Esophagus (tissue), 2 donors: ENCODE data around the gene GLT8D1. TPM values are rescaled to one million over a fixed set of nuclear protein-coding genes. Genes with fewer than 3 reads are reported as not detected.

Experiments used
- H3K27ac ChIP-seq, 2 donors: one replicate each; pipeline ENCODE4 v1.5.1; 2013; ENCODE audit warnings: low read depth in 2 of 2, mild to moderate bottlenecking in 2 of 2, inconsistent platforms in 1 of 2, low read length in 1 of 2, moderate library complexity in 1 of 2
- H3K27me3 ChIP-seq, 2 donors: one replicate each; pipeline ENCODE4 v1.6.1; 2013; ENCODE audit warnings: low read length in 2 of 2, control low read depth in 1 of 2, mild to moderate bottlenecking in 1 of 2; ENCODE audit not compliant: insufficient read depth in 2 of 2, control insufficient read depth in 1 of 2
- H3K36me3 ChIP-seq, 2 donors: one replicate each; pipeline ENCODE4 v1.6.1; 2013; ENCODE audit warnings: low read length in 1 of 2; ENCODE audit not compliant: control insufficient read depth in 2 of 2, insufficient read depth in 2 of 2
- H3K4me1 ChIP-seq, 2 donors: one replicate each; pipeline ENCODE4 v1.6.1; 2013; ENCODE audit warnings: low read length in 1 of 2; ENCODE audit not compliant: control insufficient read depth in 2 of 2, insufficient read depth in 2 of 2
- H3K4me3 ChIP-seq, 2 donors: one replicate each; pipeline ENCODE4 v1.5.1; 2013; ENCODE audit warnings: low read length in 2 of 2, mild to moderate bottlenecking in 2 of 2, low read depth in 1 of 2, moderate library complexity in 1 of 2
- H3K9me3 ChIP-seq, 2 donors: one replicate each; pipeline ENCODE4 v1.6.1; 2013; ENCODE audit warnings: mild to moderate bottlenecking in 2 of 2, low read depth in 1 of 2, low read length in 1 of 2, moderate library complexity in 1 of 2; ENCODE audit not compliant: control insufficient read depth in 2 of 2, insufficient read depth in 1 of 2
- WGBS, 2 donors: extraction: QIAGEN DNeasy Blood & Tissue Kit; methylation state at CpG; one replicate each; pipeline ENCODE4 v1.1.7; 2013; 5-methylcytosine and 5-hydroxymethylcytosine counted together
- polyA plus RNA-seq, 2 donors: library from polyadenylated mRNA; stranded (reverse); fragments of 200-250 nt; gene quantifications; one replicate each; pipeline ENCODE4 v1.2.3, GENCODE V29; 2013
- donor health status: healthy with polysubstance abuse.
- donor health status: Bipolar disorder and iron deficiency.

Gene GLT8D1, protein sequence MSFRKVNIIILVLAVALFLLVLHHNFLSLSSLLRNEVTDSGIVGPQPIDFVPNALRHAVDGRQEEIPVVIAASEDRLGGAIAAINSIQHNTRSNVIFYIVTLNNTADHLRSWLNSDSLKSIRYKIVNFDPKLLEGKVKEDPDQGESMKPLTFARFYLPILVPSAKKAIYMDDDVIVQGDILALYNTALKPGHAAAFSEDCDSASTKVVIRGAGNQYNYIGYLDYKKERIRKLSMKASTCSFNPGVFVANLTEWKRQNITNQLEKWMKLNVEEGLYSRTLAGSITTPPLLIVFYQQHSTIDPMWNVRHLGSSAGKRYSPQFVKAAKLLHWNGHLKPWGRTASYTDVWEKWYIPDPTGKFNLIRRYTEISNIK
- polyA plus RNA-seq: 10 to 100 TPM; 16.7 to 19.8 TPM

DNA sequence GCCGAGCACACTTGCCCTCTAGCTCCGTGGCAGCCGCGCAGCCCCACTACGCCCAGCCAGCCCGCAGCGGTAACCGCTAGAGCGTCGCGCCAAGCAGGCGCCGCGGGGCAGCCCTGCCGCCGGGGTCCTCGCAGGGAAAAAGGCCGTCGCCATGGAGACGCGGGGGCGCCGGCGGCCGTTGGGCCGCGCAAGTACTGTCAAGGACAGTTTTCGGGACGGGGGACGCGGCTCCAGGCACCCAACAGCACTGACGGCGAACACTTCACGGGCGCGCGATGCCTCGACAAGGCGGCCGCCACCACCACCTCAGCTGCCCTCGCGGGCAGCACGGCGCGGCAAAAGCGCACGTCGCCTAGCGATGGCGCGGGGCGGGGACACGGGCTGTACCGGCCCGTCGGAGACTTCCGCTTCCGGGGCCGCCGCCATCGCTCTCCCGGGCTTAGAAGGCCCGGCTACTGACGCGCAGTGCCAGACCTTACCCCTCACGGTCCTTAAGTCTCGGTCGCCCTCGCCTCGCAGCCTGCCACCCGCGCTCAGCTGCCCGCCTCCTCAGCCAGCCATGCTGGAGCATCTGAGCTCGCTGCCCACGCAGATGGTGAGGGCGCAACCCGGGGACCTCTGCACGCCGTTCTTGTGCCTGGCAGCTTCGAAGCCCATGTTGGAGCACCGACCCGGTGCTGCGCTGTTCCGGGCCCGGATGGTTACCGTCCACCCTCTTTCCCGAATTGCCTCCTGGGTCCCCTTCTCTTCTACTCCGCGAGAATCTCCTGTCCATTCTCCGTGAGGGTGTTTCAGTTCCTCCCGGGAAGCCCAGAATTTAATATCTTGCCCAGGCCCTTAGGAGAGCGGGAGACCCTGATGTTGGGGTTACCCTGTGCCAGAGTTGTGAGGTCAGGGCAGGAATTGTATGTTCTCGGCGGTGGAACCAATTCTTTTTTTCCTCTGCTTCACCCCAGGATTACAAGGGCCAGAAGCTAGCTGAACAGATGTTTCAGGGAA, at the start of gene GLT8D1, which contains the start of gene SPCS1:
TSS of gene GLT8D1 (minus strand) at position 104 of the 999 bp plus-strand sequence. CDS start 5,331 bp downstream, outside the sequence.
TSS of gene SPCS1 (plus strand) at position 419 of the 999 bp plus-strand sequence. CDS start at position 560, 141 bp downstream.
- Histone ChIP-seq H3K27ac (peak within 1 kb of the TSS; percentile 96 to 97), H3K27me3 (no peaks in the 10 kb centered on the region), H3K4me3 (peak within 1 kb of the TSS; percentile 94 to 100), H3K9me3 (no peaks in the 10 kb centered on the region), H3K4me1 (peaks cover 0 to 7% of the 10 kb centered on the region in 2 donors), H3K36me3 (no peaks in the 10 kb centered on the region)
- 0% methylated on average over 75 to 94 of the region's 94 CpGs for WGBS, 2 donors

DNA sequence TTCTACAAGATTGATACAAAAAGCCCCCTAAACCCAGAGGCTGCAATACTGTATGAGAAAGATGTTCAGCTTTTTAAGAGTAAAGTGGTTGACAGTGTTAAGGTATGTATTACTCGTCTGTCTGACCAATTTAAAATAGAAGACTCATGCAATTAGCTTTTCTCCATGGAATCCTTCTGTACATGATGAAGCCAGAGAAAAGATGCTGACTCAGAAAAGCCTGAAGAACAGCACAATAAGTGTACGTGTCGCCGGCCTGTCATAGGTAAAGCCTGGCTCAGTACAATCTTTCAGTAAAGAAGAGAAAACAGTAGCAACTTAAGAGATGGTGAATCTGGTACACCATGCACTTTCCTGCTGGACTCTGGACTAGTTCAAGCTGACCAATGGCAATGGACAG, 48.8 kb upstream of the GLT8D1 start:
- Histone ChIP-seq H3K36me3 (peaks cover 7 to 13% of the 10 kb centered on the region in 2 donors), H3K4me3 (no peak overlapping the region), H3K27me3 (no peaks in the 10 kb centered on the region), H3K27ac (no peak overlapping the region), H3K4me1 (no peaks in the 10 kb centered on the region), H3K9me3 (no peaks in the 10 kb centered on the region)
- 92 to 93% methylated on average over 4 of the region's 4 CpGs for WGBS, 2 donors

DNA sequence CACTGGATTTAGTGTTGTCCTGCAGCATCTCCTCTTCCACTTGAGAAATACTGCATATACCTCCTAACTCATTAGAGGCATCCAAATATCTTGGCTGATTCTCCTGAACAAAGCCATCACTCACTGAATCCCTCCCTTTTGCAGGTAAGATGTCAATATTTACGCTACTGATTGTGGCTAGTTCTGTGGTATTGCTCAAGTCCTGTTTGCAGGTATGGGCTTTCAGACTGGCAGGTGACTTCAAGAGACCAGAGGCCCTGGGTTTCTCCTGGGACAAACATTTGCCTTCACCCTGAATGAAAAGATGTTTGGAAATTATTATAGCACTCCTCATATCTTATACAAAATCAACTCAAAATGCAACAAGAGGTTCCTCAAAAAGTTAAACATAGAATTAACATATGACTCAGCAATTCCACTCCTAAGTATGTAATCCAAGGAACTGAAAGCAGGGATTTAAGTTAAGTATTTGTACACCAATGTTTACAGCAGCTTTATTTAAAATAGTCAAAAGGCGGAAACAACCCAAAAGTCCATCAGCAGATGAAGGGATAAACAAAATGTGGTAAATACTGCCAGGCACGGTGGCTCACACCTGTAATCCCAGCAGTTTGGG, 46.6 kb upstream of the GLT8D1 start:
- Histone ChIP-seq H3K4me1 (no peaks in the 10 kb centered on the region), H3K9me3 (no peaks in the 10 kb centered on the region), H3K27me3 (no peaks in the 10 kb centered on the region), H3K4me3 (no peak overlapping the region), H3K36me3 (peaks cover 7 to 13% of the 10 kb centered on the region in 2 donors), H3K27ac (no peak overlapping the region)
- 87 to 90% methylated on average over 3 of the region's 3 CpGs for WGBS, 2 donors

DNA sequence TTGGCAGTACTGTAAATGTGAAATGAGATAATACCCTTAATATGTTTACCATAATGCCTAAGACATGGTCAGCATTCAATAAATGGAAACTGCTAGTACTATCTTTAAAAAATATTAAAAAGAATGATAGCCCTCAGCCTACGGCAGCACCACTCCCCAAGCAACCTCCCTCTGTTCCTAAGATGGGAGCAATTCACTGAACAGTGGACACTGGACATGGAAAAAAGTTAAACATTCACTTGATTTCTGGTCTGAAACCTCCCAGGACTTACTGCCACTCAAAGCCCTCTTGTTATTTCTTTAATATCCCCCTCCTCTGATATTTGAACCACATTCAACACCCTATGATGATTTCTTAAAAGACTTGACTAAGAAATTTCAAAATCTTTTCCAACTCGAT, 38.1 kb upstream of the GLT8D1 start:
- peaks cover 8 to 13% of the 10 kb centered on the region in 2 donors for H3K36me3 ChIP-seq
- no peaks in the 10 kb centered on the region for H3K27me3 ChIP-seq
- no peak overlapping the region for H3K27ac ChIP-seq
- WGBS, 2 donors: 90 to 92% methylated on average over 2 of the region's 2 CpGs
- H3K9me3 ChIP-seq: no peaks in the 10 kb centered on the region
- H3K4me1 ChIP-seq: no peaks in the 10 kb centered on the region
- H3K4me3 ChIP-seq: no peak overlapping the region

DNA sequence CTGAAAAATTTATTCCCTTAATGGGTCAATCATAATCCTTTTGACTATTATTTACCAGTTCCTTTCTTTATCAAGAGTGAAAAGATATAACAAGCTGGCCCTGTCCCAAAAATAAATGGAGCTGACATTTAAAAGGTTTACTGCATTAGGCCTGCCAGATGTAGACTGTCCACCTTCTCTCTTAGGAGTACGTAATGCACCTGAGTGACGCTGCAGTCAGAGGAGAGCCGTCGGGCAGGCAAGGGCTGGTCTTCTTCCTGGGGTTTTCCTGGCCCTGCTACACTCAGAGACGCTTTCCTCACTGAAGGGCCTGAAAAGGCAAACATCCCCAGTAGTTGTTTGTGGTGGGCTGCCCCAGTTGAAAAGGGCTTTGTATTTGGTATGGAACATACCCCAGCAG, 37.6 kb upstream of the GLT8D1 start:
- H3K4me3 ChIP-seq: no peak overlapping the region
- H3K36me3 ChIP-seq: peaks cover 8 to 12% of the 10 kb centered on the region in 2 donors
- H3K27ac ChIP-seq: no peak overlapping the region
- H3K27me3 ChIP-seq: no peaks in the 10 kb centered on the region
- H3K9me3 ChIP-seq: no peaks in the 10 kb centered on the region
- H3K4me1 ChIP-seq: no peaks in the 10 kb centered on the region
- WGBS, 2 donors: 83 to 90% methylated on average over 5 of the region's 5 CpGs

DNA sequence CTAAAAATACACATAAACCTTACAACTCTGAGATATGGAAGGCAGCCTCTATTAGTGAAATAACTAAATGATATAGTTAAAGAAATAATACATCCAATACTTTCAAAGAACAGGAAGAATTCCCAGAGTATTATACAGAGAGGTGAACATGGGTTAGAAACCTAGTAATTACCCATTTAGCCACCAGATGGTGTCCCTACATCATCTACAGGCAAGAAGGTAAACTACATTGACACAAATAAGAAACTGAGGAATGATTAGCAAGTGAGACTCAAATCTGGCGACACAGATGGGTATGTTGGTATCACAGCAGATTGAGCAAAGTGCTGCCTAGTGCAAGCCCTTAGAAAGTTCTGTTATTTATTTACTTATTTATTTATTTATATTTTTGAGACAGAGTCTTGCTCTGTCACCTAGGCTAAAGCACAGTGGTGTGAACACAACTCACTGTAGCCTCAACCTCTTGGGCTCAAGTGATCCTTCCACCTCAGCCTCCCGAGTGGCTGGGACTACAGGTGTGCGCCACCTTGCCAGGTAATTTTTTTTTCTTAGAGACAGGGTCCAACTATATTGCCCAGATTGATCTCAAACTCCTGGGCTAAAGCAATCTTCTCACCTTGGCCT, 36.9 kb upstream of the GLT8D1 start:
- H3K27ac ChIP-seq: no peak overlapping the region

DNA sequence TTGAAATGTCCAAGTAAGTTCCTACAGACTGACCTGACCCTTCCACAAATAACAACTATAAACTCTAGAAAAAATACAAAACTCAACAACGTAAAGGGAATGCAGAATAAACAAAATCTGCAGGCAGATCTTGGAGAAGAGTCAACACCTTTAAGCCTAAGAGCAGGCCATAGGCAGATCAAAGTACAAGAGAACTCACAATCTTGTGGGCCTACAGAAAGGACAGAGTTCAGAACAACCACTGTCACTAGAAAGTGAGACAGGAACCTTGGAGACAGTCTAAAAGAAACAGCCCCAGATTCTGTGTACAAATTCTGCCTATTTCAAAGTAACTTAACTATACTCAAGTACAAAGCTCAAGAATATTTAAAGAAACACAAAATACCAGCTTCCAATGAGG, 34.1 kb upstream of the GLT8D1 start:
- 53 to 70% methylated on average over 1 of the region's 1 CpG for WGBS, 2 donors
- Histone ChIP-seq H3K27me3 (no peaks in the 10 kb centered on the region), H3K27ac (no peak overlapping the region), H3K4me1 (no peaks in the 10 kb centered on the region), H3K9me3 (no peaks in the 10 kb centered on the region), H3K4me3 (no peak overlapping the region), H3K36me3 (peaks cover 3 to 9% of the 10 kb centered on the region in 2 donors)

More for the DNA sequence above, 36.9 kb upstream of the GLT8D1 start:
- Histone ChIP-seq H3K27me3 (no peaks in the 10 kb centered on the region), H3K4me1 (no peaks in the 10 kb centered on the region), H3K9me3 (no peaks in the 10 kb centered on the region), H3K36me3 (peaks cover 8 to 12% of the 10 kb centered on the region in 2 donors), H3K4me3 (no peak overlapping the region)
- 87 to 89% methylated on average over 3 of the region's 3 CpGs for whole genome bisulfite sequencing, 2 donors

DNA sequence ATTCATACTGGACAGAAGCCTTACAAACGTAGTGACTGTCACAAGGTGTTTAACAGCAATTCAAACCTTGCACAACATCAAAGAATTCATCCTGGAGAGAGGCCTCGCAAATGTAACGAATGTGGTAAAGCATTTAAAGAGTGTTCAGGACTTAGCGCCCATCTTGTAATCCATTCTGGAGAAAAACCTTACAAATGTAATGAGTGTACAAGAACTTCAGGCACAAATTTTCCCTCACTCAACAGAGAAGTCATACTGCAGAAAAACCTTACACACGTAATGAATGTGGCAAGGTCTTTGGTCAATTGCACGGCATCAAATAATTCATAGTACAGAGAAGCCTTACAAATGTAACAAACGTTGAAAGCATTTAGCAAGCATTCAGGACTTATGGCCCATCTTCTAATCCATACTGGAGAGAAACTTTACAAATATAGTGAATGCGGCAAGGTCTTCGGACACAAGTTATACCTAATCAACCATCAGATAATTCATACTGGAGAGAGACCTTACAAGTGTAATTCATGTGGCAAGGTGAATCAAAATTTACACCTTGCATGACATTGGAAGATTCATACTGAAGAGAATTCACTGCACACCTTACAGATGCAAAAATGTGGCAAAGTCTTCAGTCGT, 27.8 kb upstream of the GLT8D1 start:
- H3K9me3 ChIP-seq: no peaks in the 10 kb centered on the region
- H3K4me1 ChIP-seq: no peaks in the 10 kb centered on the region
- peaks cover 8 to 10% of the 10 kb centered on the region in 2 donors for H3K36me3 ChIP-seq
- WGBS, 2 donors: 85 to 86% methylated on average over 10 of the region's 10 CpGs
- H3K27me3 ChIP-seq: no peaks in the 10 kb centered on the region
- H3K4me3 ChIP-seq: no peak overlapping the region
- H3K27ac ChIP-seq: no peak overlapping the region
